NCI-H2081 (cell line): Measurements from ENCODE around the gene MRPL4.

Source experiments
- DNase-seq, 2 experiments: peaks; one replicate each; lab custom pipeline; 2025; lab: John Stamatoyannopoulos, UW

MRPL4 gene

GRCh38 chr19:10289167-10289835 lies 37.3 kb downstream of the MRPL4 start:
- DNase-seq, result peak; percentile 60 to 69

DNA sequence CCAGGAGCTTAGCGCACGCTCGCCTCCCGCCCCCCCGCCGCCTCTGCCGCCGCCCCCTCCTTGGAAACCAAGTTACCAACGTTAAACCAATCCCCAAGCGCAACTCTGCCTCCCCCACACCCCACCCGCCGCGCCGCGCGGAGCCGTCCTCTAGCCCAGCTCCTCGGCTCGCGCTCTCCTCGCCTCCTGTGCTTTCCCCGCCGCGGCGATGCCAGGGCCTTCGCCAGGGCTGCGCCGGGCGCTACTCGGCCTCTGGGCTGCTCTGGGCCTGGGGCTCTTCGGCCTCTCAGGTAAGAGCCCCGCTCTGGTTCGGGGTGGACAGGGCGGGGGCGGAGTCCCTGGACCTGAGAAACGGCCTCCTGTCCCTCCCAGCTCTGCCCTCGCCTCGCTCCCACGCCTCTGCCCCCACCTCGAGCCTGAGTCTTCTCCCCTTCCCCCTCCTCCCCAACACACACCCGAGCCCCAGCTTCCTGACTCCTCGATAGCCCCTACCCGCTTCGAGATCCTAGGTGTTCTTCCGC lies 37.9 kb downstream of the MRPL4 start, which contains the start of gene ICAM5:
TSS of gene ICAM5 (plus strand) at position 117 of the 521 bp plus-strand sequence. CDS start at position 209, 92 bp downstream.
- peak; percentile 43 to 47 for DNase-seq

DNA sequence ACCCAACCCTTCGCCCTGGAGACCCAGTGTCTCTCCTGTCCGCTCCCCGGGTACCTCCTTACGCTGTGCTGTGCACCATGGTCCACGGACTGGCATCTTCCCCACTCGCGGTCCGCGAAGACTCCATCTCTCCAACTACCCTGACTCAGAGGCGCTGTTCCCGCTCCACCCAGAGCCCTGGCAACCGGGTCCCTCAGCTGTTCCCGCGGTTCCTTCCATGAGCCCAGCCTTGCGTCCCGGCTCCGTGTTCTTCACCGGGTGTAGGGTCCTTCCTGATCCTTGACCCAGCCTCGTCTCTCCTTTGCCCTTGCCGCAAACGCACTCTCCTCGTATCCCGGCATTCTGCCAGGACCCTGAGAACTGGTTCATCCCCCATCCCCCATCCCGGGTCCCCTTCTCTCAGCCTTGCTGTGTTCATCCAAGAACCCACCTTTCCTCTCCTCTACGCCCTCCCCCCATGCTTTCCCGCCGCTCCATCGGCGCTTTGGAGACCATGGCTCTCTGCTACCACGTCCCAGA lies 38.4 kb downstream of the MRPL4 start:
- DNase-seq, result no peak

- DNase-seq, result no peak
Observed at GRCh38 chr19:10290876-10291553, 39.0 kb downstream of the MRPL4 start.

GRCh38 chr19:10291554-10292205 lies 39.7 kb downstream of the MRPL4 start:
- no peak for DNase-seq

- peak in 1 of 2 experiments; percentile 36 for DNase-seq
Observed at GRCh38 chr19:10292206-10292788, 40.3 kb downstream of the MRPL4 start.

DNA sequence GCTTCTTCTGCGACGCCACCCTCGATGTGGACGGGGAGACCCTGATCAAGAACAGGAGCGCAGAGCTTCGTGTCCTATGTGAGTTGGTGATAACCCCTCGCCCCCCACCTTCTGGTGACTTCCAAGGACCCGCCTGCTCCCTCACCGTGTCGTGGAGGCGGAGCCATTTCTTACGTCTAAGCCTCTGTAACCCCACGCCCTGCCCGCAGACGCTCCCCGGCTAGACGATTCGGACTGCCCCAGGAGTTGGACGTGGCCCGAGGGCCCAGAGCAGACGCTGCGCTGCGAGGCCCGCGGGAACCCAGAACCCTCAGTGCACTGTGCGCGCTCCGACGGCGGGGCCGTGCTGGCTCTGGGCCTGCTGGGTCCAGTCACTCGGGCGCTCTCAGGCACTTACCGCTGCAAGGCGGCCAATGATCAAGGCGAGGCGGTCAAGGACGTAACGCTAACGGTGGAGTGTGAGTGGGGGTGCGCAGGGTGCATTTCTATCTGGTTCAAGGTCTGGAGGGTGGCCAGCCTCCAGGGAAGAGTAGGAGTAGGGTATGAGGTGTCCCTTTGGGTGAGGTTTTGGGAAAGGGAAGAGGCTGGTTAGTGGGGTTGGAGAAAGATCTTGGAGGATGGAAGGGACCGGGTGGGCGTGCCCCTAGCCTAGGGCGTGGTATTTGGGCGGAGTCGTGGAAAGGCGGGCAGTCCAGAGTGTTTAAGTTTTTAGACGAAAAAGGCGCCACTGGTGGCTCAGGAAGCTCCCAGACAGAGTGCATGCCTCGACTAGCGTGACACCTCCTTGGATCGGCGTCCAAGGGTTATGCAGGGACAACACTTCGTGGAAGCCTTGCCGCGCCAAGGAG lies 41.0 kb downstream of the MRPL4 start:
- no peak for DNase-seq

DNA sequence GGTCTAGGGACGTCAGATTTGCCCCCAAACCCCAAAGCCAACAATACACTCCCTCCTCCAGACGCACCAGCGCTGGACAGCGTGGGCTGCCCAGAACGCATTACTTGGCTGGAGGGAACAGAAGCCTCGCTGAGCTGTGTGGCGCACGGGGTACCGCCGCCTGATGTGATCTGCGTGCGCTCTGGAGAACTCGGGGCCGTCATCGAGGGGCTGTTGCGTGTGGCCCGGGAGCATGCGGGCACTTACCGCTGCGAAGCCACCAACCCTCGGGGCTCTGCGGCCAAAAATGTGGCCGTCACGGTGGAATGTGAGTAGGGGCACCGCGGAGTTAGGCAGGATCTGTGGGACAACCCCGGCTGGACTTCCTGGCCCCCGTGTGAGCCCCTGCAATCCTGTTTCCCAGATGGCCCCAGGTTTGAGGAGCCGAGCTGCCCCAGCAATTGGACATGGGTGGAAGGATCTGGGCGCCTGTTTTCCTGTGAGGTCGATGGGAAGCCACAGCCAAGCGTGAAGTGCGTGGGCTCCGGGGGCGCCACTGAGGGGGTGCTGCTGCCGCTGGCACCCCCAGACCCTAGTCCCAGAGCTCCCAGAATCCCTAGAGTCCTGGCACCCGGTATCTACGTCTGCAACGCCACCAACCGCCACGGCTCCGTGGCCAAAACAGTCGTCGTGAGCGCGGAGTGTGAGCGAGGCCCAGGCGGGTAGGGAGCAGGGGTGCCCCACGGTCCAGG lies 41.8 kb downstream of the MRPL4 start:
- DNase-seq, result no peak

GRCh38 chr19:10294368-10294697 lies 42.3 kb downstream of the MRPL4 start:
- DNase-seq, result no peak

- DNase-seq, result no peak
Observed at GRCh38 chr19:10295305-10295846, 43.4 kb downstream of the MRPL4 start.

DNA sequence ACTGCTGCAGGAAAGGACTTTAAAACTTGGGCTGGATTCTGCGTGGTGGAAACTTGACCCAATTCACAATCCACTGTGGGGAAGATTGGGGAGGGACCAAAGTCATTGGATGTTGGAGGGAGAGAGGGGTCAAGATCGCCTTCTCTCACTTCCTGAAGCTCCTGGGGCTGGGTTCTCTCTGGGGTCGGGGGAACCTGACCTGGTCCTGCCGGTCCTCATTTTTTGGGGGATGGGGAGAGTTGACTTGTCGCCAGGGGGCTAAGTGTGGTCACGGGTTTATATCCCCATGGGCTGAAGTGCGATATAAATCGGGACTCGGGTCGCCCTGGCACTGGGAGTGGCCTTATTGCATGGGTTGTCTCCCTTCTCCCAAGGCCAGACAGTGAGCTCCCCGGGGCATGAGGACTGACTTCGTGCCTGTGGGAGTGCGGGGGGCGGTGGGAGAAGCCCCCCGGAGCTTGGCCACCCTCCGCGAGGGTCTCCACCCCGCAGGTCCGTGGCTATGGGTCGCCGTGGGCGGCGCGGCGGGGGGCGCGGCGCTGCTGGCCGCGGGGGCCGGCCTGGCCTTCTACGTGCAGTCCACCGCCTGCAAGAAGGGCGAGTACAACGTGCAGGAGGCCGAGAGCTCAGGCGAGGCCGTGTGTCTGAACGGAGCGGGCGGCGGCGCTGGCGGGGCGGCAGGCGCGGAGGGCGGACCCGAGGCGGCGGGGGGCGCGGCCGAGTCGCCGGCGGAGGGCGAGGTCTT lies 44.0 kb downstream of the MRPL4 start:
- no peak for DNase-seq

GRCh38 chr19:10299545-10300458 lies 47.8 kb downstream of the MRPL4 start:
- DNase-seq, result no peak

- DNase-seq, result no peak
Observed at GRCh38 chr19:10305139-10305806, 53.3 kb downstream of the MRPL4 start.

- DNase-seq, result no peak
Observed at GRCh38 chr19:10306327-10306726, 54.3 kb downstream of the MRPL4 start.

DNA sequence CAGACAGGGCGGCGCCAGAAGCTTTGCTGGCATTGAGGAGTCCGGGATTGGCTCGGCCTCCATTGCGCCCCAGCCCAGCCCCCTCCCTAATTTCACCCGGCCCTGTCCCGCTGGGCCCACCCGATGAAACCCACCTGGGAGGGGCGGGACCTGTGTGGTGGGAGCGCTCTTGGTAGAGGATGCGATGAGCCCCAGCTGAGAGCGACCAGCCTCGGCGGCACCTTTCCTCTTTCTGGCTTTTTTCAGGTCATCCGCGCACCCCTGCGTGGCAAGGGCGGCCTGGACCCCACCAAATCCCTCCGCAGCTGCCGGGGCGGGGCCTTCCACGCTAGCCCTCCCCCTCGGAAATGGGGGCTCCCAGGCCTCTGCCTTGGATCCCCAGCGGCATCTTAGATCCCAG lies 57.4 kb downstream of the MRPL4 start, which contains the start of gene ZGLP1:
TSS of gene ZGLP1 (minus strand) at position 393 of the 400 bp plus-strand sequence.
- DNase-seq, result no peak
